ENCODE measurements around the gene SH3GL2.

SH3GL2 gene

DNA sequence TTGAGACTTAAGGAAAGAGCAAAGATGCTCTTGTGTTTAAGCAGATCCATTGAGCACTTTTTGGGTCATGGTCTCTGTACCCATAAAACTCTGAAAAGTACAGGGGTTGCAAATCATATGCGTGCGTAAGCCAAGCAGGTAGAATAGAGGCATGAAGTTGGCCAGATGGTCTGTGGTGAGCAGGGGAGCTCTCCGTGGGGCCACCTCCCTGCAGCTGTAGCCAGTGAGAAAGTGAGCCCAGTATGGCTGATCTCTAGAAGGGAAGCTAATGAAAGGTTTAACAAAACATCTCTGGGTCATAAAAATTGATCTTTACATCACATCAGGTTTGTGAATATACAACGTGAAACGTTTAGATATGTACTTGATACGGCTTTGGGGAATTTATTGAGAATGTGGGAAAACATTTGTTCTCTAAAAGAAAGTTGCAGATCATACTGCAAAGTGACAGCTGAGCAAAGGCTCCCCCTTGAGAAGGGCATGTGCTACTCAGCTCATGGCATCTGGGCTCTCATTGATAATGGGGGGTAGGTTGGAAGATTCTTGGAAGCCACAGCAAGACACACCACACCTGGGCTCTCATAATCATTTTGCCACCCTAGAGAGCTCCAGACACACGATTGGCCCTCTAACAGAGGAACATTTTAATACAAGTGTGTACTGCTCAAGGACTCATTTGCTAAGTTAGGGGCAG, 30.6 kb downstream of the SH3GL2 start:
- no peak overlapping the region for H3K27ac ChIP-seq
- no peak for TF ChIP-seq ZFX (IDR thresholded peaks at IDR 0.05; ENCODE audit: borderline replicate concordance)
- TF ChIP-seq, protein P1, sequence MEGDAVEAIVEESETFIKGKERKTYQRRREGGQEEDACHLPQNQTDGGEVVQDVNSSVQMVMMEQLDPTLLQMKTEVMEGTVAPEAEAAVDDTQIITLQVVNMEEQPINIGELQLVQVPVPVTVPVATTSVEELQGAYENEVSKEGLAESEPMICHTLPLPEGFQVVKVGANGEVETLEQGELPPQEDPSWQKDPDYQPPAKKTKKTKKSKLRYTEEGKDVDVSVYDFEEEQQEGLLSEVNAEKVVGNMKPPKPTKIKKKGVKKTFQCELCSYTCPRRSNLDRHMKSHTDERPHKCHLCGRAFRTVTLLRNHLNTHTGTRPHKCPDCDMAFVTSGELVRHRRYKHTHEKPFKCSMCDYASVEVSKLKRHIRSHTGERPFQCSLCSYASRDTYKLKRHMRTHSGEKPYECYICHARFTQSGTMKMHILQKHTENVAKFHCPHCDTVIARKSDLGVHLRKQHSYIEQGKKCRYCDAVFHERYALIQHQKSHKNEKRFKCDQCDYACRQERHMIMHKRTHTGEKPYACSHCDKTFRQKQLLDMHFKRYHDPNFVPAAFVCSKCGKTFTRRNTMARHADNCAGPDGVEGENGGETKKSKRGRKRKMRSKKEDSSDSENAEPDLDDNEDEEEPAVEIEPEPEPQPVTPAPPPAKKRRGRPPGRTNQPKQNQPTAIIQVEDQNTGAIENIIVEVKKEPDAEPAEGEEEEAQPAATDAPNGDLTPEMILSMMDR (IDR thresholded peaks at IDR 0.05): no peak

DNA sequence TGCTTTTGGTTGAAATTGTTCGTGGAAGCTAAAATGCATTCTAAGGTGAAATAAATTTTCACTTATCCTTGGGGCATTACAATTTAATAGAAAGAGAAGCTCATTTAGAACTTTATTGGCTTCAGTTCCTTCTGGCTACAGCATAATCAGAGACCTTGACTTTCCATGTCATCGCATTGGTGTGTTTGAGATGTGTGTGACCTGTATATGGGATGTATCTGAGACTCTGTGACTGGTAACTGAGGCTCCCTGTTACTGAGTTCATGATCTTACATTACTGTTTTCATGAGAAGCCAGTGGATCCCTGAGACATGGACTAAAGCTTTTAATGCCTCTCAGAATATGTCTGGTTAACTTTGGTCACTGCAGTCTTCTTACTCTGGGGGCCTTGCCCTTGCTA, 32.5 kb downstream of the SH3GL2 start:
- TF ChIP-seq, protein P1 (IDR thresholded peaks at IDR 0.05): no peak
- no peak for TF ChIP-seq ZFX (IDR thresholded peaks at IDR 0.05; ENCODE audit: borderline replicate concordance)
- H3K27ac ChIP-seq: no peak overlapping the region

DNA sequence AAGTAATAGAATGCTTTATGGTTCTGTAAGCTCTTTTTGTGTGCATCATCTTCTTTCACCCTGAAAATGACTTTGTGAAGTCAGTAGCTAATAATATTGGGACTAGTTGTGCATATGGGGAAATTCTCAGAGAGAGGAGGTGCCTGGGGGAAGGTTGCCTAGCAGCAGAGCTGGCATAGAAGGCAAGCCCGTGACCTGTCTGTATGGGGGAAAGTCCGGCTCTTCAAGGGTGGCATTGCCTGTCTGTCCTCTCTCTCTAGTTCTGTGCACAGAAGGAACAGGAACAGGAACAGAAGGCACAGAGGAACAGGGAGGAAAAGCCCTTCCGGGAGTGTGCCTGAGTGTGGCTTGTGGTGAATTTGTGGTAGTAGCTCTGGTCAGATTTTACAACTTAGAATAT, 33.1 kb downstream of the SH3GL2 start:
- H3K27ac ChIP-seq: no peak overlapping the region
- no peak for TF ChIP-seq ZFX (IDR thresholded peaks at IDR 0.05; ENCODE audit: borderline replicate concordance)
- TF ChIP-seq, protein P1 (IDR thresholded peaks at IDR 0.05): no peak

DNA sequence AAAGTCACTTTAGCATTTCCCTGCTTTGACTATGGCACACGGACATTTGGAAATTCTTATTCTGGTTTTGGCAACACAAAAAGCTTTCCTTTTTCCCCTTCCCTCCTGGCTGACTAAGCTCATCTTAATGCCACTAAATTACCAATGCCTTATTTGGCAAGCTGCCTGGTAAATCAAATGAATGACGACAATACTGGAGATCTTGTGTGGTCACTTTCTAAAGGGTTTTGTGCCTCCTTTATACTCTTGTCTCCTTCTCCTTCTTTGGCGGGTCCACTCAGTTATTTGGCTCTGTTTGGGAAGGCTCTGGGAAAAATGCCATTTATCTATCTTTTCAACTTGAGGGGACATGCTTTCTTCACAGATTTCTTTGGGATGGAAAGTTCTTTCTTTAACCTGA, 34.9 kb downstream of the SH3GL2 start:
- H3K27ac ChIP-seq: no peak overlapping the region
- TF ChIP-seq ZFX (IDR thresholded peaks at IDR 0.05; ENCODE audit: borderline replicate concordance): no peak
- TF ChIP-seq, protein P1 (IDR thresholded peaks at IDR 0.05): no peak

DNA sequence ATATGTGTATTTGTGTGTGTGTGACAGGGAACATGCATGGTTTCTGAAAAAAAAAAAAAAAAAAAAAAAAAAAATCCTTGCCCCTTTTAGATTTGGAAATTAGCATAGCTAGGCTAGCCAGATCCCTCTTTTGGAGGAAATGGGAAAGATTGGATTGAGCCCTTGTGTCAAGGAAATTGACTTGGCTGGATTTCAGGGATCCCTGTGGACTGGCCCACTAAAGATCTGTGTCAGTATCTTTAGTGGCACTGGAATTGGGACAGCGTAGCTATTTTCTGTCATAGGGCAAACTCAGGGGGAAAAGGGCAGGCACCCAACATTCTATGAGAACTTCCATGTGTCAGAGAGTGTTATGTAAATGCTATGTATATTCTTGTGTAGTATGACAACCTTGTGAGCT, 35.4 kb downstream of the SH3GL2 start:
- H3K27ac ChIP-seq: no peak overlapping the region
- TF ChIP-seq ZFX (IDR thresholded peaks at IDR 0.05; ENCODE audit: borderline replicate concordance): no peak
- TF ChIP-seq, protein P1 (IDR thresholded peaks at IDR 0.05): no peak

DNA sequence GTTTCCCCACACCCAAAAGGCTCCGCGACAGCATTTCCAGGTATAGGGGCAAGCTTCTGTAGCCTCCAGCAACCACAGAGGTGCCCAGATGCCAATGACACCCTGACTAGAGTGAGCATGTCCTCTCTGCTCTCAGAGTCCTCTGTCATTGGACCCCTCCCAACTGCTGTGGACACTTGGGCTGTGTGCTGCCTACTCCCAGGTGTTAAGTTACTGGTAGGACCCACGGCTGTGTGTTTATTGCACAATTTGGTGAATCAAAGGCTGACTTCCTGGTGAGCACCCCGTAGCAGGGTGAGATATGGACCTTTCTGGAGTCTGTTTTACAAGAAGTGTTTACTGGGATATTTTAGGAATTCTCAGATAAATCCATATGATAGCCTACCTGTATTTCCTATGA, 36.0 kb downstream of the SH3GL2 start:
- no peak overlapping the region for H3K27ac ChIP-seq

DNA sequence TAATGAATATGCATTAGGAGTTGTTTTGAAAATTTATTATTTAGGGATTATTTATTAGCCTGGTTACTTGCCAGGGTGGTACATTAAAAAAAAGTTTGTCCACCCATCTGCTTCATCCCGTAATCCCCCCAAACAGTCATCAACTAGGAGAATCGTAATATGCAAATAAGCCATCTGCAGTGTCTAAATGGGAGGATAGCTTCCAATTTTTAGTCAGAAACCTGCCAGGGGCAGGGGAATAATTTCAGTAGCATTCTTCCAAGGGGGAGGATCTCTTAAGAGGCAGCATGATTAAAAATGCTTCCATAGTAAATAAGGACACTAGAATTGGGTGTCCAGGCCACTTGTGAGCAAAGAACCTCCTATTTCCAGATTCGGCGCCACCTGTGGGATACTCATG, 43.3 kb downstream of the SH3GL2 start:
- TF ChIP-seq ZFX (IDR thresholded peaks at IDR 0.05; ENCODE audit: borderline replicate concordance): no peak
- TF ChIP-seq, protein P1 (IDR thresholded peaks at IDR 0.05): no peak
- H3K27ac ChIP-seq: no peak overlapping the region

More for the DNA sequence above, 36.0 kb downstream of the SH3GL2 start:
- no peak for TF ChIP-seq ZFX (IDR thresholded peaks at IDR 0.05; ENCODE audit: borderline replicate concordance)
- TF ChIP-seq, protein P1 (IDR thresholded peaks at IDR 0.05): no peak

Measured in 22Rv1 (cell line).